Tibial nerve (tissue), 4 donors: ENCODE data around the gene EPHA6.

Source experiments
- EP300 ChIP-seq, 2 donors: sonication (generic); formaldehyde crosslinking; IDR thresholded peaks; one replicate each; pipeline ENCODE4 v1.6.1; 2017; ENCODE audit warnings: antibody characterized with exemption in 2 of 2, mild to moderate bottlenecking in 1 of 2
- TF ChIP-seq, protein P1 (sequence below), 5 experiments: fragments of 200-600 bp in 3 of 5; fragments of 450-650 bp in 2 of 5; sonication (generic) in 3 of 5; IDR thresholded peaks; one replicate each; pipeline ENCODE4 v1.5.1; 2016 to 2019; ENCODE audit warnings: antibody characterized with exemption in 5 of 5, mild to moderate bottlenecking in 3 of 5, moderate library complexity in 2 of 5

DNA sequence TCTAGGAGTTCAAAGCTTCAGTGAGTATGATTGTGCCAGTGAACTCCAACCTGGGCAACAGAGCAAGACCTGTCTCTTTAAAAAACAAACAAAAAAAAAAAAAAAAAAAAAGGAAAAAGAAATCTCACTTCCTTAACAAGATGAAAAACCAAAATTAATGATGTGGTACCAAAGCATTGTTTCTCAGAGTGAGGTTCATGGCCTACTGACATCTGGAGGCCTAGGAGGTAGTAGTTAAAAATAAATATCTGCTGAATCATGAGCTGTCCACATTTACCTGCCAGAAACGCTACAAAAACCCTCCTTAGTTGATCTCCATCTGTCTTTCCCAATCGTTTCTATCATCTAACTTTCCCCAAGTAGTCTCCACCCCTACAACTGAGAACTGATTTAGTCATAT lies 51.2 kb downstream of the EPHA6 start:
- TF ChIP-seq, protein P1, sequence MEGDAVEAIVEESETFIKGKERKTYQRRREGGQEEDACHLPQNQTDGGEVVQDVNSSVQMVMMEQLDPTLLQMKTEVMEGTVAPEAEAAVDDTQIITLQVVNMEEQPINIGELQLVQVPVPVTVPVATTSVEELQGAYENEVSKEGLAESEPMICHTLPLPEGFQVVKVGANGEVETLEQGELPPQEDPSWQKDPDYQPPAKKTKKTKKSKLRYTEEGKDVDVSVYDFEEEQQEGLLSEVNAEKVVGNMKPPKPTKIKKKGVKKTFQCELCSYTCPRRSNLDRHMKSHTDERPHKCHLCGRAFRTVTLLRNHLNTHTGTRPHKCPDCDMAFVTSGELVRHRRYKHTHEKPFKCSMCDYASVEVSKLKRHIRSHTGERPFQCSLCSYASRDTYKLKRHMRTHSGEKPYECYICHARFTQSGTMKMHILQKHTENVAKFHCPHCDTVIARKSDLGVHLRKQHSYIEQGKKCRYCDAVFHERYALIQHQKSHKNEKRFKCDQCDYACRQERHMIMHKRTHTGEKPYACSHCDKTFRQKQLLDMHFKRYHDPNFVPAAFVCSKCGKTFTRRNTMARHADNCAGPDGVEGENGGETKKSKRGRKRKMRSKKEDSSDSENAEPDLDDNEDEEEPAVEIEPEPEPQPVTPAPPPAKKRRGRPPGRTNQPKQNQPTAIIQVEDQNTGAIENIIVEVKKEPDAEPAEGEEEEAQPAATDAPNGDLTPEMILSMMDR (IDR thresholded peaks at IDR 0.05), result no peak
- no peak for TF ChIP-seq EP300 (IDR thresholded peaks at IDR 0.05)
